Neural progenitor cell (in vitro differentiated cells): ENCODE data around the gene TEX9.

Experiments used
- EZH2 ChIP-seq: fragments of 200-600 bp; sonication (generic); IDR thresholded peaks from 2 replicates; pipeline ENCODE4 v1.6.1; 2017; ENCODE audit warnings: antibody characterized with exemption, mild to moderate bottlenecking, moderate library complexity
- TF ChIP-seq, protein P1 (sequence below): fragments of 200-600 bp; sonication (generic); IDR thresholded peaks from 2 replicates; pipeline ENCODE4 v1.5.1; 2017; ENCODE audit warnings: antibody characterized with exemption, mild to moderate bottlenecking

DNA sequence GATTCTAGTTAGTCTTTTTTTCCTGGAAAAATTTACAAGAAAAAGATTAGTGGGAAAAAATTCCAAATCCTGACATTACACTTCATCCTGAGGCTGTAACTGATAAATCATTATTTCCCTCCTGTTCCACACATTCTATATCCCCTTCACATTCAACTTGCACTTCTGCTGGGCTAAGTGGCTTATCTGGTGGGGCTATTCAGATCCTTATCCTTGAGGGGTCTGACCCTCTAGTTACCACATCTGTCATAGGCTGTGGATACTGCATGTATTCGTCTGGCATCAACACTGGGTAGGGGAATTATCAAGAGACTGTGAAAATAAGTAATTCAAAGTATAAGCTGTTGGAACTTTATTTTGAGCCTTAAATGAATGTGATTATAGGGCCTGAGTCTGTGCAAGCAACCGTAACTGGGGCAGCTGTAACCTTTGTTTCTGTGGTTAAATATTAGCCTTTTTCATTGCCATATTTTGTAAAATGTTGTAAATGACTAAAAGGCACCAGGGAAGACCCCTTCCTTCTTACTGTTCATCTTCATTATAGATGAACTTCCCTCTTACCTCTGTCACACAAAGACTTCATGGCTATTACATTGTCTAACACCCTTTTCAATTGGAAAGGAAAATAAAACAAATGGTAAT lies 28.0 kb upstream of the TEX9 start:
- TF ChIP-seq, protein P1, sequence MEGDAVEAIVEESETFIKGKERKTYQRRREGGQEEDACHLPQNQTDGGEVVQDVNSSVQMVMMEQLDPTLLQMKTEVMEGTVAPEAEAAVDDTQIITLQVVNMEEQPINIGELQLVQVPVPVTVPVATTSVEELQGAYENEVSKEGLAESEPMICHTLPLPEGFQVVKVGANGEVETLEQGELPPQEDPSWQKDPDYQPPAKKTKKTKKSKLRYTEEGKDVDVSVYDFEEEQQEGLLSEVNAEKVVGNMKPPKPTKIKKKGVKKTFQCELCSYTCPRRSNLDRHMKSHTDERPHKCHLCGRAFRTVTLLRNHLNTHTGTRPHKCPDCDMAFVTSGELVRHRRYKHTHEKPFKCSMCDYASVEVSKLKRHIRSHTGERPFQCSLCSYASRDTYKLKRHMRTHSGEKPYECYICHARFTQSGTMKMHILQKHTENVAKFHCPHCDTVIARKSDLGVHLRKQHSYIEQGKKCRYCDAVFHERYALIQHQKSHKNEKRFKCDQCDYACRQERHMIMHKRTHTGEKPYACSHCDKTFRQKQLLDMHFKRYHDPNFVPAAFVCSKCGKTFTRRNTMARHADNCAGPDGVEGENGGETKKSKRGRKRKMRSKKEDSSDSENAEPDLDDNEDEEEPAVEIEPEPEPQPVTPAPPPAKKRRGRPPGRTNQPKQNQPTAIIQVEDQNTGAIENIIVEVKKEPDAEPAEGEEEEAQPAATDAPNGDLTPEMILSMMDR, result no peak
- TF ChIP-seq EZH2, result no peak
